SK-N-MC (cell line): Measurements from ENCODE around the gene ACOXL.

Experiments
- DNase-seq: peaks from one replicate; pipeline ENCODE4 v3.0.0-alpha.2; 2011; ENCODE audit warnings: low read depth, low spot score
- H3K27ac ChIP-seq: fragments of 200-600 bp; sonication (generic); 2 replicates; pipeline ENCODE4 v1.5.1; 2016; ENCODE audit warnings: mixed run types
- H3K36me3 ChIP-seq: fragments of 200-600 bp; sonication (generic); 2 replicates; pipeline ENCODE4 v1.6.1; 2017; ENCODE audit warnings: antibody characterized with exemption, low read length, mixed read lengths; ENCODE audit not compliant: insufficient read depth
- H3K4me3 ChIP-seq: fragments of 200-600 bp; sonication (generic); 2 replicates; pipeline ENCODE4 v1.5.1; 2016
- H3K9ac ChIP-seq: fragments of 200-600 bp; sonication (generic); 2 replicates; pipeline ENCODE4 v1.8.0; 2017; ENCODE audit warnings: mixed run types, mixed read lengths; ENCODE audit not compliant: insufficient read length
- H3K9me3 ChIP-seq: fragments of 200-600 bp; sonication (generic); 2 replicates; pipeline ENCODE4 v1.6.1; 2017; ENCODE audit warnings: low read depth, mild to moderate bottlenecking, antibody characterized with exemption, low read length, moderate library complexity, mixed read lengths
- EZH2 ChIP-seq: fragments of 200-600 bp; sonication (generic); IDR thresholded peaks from one replicate; pipeline ENCODE4 v1.6.1; 2017; ENCODE audit warnings: antibody characterized with exemption
- FOXP2 ChIP-seq: optimal IDR thresholded peaks from 2 replicates; pipeline ENCODE3; 2011; ENCODE audit warnings: mild to moderate bottlenecking, moderate library complexity; ENCODE audit not compliant: insufficient read depth; ENCODE audit errors: extremely low read length, control extremely low read depth
- POLR2AphosphoS5 ChIP-seq: IDR thresholded peaks from 2 replicates; pipeline ENCODE4 v1.6.1; 2012; ENCODE audit warnings: mild to moderate bottlenecking, low read depth, low read length, borderline replicate concordance

Gene ACOXL

GRCh38 chr2:110979471-110980338 lies 247.3 kb downstream of the ACOXL start:
- Histone ChIP-seq H3K9ac (no peak overlapping the region), H3K27ac (no peak overlapping the region), H3K9me3 (no peaks in the 10 kb centered on the region), H3K36me3 (no peaks in the 10 kb centered on the region), H3K4me3 (no peak overlapping the region)
- DNase-seq, result no peak
- no peak for TF ChIP-seq EZH2
- TF ChIP-seq FOXP2, result no peak
- TF ChIP-seq POLR2AphosphoS5, result no peak

GRCh38 chr2:110980339-110981062 lies 248.1 kb downstream of the ACOXL start:
- Histone ChIP-seq H3K9ac (no peak overlapping the region), H3K4me3 (no peak overlapping the region), H3K27ac (no peak overlapping the region), H3K36me3 (no peaks in the 10 kb centered on the region), H3K9me3 (no peaks in the 10 kb centered on the region)
- no peak for DNase-seq
- TF ChIP-seq POLR2AphosphoS5 (no peak), FOXP2 (no peak), EZH2 (no peak)

- H3K4me3 ChIP-seq, result no peak overlapping the region
- no peak for DNase-seq
- no peak overlapping the region for H3K27ac ChIP-seq
- H3K36me3 ChIP-seq, result no peaks in the 10 kb centered on the region
- H3K9me3 ChIP-seq, result no peaks in the 10 kb centered on the region
- TF ChIP-seq FOXP2 (no peak), EZH2 (no peak), POLR2AphosphoS5 (no peak)
- H3K9ac ChIP-seq, result no peak overlapping the region
These were observed 250.8 kb downstream of the ACOXL start for GRCh38 chr2:110983133-110983532.

GRCh38 chr2:110984694-110985490 lies 252.5 kb downstream of the ACOXL start:
- TF ChIP-seq POLR2AphosphoS5 (no peak), FOXP2 (no peak), EZH2 (no peak)
- H3K4me3 ChIP-seq, result no peak overlapping the region
- DNase-seq, result no peak

GRCh38 chr2:110990440-110990839 lies 258.1 kb downstream of the ACOXL start:
- TF ChIP-seq FOXP2 (no peak), POLR2AphosphoS5 (no peak), EZH2 (no peak)

More at GRCh38 chr2:110984694-110985490, 252.5 kb downstream of the ACOXL start:
- H3K27ac ChIP-seq, result no peak overlapping the region
- no peaks in the 10 kb centered on the region for H3K36me3 ChIP-seq
- no peaks in the 10 kb centered on the region for H3K9me3 ChIP-seq
- no peak overlapping the region for H3K9ac ChIP-seq

GRCh38 chr2:110991911-110992310 lies 259.5 kb downstream of the ACOXL start:
- H3K9me3 ChIP-seq, result no peaks in the 10 kb centered on the region
- no peak overlapping the region for H3K4me3 ChIP-seq
- H3K36me3 ChIP-seq, result no peaks in the 10 kb centered on the region
- TF ChIP-seq FOXP2, result no peak
- TF ChIP-seq POLR2AphosphoS5, result no peak
- no peak for TF ChIP-seq EZH2
- no peak overlapping the region for H3K9ac ChIP-seq
- DNase-seq, result no peak
- no peak overlapping the region for H3K27ac ChIP-seq

More at GRCh38 chr2:110990440-110990839, 258.1 kb downstream of the ACOXL start:
- Histone ChIP-seq H3K4me3 (no peak overlapping the region), H3K9me3 (no peaks in the 10 kb centered on the region), H3K27ac (no peak overlapping the region), H3K36me3 (no peaks in the 10 kb centered on the region), H3K9ac (no peak overlapping the region)
- no peak for DNase-seq

GRCh38 chr2:110992886-110993285 lies 260.5 kb downstream of the ACOXL start:
- Histone ChIP-seq H3K9me3 (no peaks in the 10 kb centered on the region), H3K9ac (no peak overlapping the region), H3K27ac (no peak overlapping the region), H3K36me3 (no peaks in the 10 kb centered on the region), H3K4me3 (no peak overlapping the region)
- DNase-seq, result no peak
- TF ChIP-seq POLR2AphosphoS5, result no peak
- TF ChIP-seq EZH2, result no peak
- no peak for TF ChIP-seq FOXP2

GRCh38 chr2:110993557-110994231 lies 261.3 kb downstream of the ACOXL start:
- no peaks in the 10 kb centered on the region for H3K9me3 ChIP-seq
- TF ChIP-seq EZH2, result no peak
- no peak for TF ChIP-seq FOXP2
- TF ChIP-seq POLR2AphosphoS5, result no peak
- H3K36me3 ChIP-seq, result no peaks in the 10 kb centered on the region
- no peak for DNase-seq
- no peak overlapping the region for H3K4me3 ChIP-seq
- no peak overlapping the region for H3K9ac ChIP-seq
- H3K27ac ChIP-seq, result no peak overlapping the region
